Measurements from ENCODE around the gene SIGLEC6. TPM values are rescaled to one million over a fixed set of nuclear protein-coding genes. Genes with fewer than 3 reads are reported as not detected.
"Not testable (repeated sequence)": the region's sequence is repeated elsewhere in the genome, so short reads cannot be mapped to it uniquely, and the experiment has no call there.

The SIGLEC6 gene
- total RNA-seq, 2 donors from 2014 or later: 0.56 to 1.6 TPM

DNA sequence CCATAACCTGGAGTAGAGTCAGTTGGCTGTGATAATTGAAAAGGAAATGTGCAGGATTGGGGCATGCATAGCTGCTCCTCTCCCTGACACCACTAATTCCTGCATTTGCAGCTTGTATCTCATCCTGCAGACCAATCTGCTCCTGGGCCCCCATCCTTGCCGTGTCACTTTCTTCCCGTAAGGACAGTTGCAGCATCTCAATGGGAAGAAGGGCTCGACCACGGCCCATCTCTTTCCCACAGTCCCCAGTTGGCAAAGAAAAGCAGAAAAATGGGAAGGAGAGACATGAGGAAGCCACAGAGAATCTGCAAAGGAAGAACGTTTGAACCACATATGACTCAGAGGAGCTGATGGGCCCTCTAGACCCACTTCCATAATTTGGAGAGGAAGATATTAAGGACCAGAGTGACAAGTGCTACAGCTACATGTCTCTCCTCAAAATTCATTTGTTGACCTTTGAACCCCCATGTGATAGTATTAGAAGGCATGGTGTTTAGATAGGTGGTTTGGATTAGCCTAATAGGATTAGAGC, 28.1 kb downstream of the SIGLEC6 start:
- peaks cover 4% of the 10 kb centered on the region for H3K9me3 ChIP-seq
- DNase-seq (ENCODE audit: low spot score): no peak
- ATAC-seq (ENCODE audit: insufficient number of reproducible peaks, low FRiP score, low read depth): no peak
- no peak overlapping the region for H3K27ac ChIP-seq
- TF ChIP-seq, protein P1, sequence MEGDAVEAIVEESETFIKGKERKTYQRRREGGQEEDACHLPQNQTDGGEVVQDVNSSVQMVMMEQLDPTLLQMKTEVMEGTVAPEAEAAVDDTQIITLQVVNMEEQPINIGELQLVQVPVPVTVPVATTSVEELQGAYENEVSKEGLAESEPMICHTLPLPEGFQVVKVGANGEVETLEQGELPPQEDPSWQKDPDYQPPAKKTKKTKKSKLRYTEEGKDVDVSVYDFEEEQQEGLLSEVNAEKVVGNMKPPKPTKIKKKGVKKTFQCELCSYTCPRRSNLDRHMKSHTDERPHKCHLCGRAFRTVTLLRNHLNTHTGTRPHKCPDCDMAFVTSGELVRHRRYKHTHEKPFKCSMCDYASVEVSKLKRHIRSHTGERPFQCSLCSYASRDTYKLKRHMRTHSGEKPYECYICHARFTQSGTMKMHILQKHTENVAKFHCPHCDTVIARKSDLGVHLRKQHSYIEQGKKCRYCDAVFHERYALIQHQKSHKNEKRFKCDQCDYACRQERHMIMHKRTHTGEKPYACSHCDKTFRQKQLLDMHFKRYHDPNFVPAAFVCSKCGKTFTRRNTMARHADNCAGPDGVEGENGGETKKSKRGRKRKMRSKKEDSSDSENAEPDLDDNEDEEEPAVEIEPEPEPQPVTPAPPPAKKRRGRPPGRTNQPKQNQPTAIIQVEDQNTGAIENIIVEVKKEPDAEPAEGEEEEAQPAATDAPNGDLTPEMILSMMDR (IDR thresholded peaks at IDR 0.05): no peak
- H3K27me3 ChIP-seq (replicated peaks; ENCODE audit: insufficient read depth): no peaks in the 10 kb centered on the region
- no peaks in the 10 kb centered on the region for H3K4me1 ChIP-seq (ENCODE audit: control insufficient read depth in 1 of 2, low read depth in 2 of 2)
- no peak overlapping the region for H3K4me3 ChIP-seq
- H3K36me3 ChIP-seq: no peaks in the 10 kb centered on the region

DNA sequence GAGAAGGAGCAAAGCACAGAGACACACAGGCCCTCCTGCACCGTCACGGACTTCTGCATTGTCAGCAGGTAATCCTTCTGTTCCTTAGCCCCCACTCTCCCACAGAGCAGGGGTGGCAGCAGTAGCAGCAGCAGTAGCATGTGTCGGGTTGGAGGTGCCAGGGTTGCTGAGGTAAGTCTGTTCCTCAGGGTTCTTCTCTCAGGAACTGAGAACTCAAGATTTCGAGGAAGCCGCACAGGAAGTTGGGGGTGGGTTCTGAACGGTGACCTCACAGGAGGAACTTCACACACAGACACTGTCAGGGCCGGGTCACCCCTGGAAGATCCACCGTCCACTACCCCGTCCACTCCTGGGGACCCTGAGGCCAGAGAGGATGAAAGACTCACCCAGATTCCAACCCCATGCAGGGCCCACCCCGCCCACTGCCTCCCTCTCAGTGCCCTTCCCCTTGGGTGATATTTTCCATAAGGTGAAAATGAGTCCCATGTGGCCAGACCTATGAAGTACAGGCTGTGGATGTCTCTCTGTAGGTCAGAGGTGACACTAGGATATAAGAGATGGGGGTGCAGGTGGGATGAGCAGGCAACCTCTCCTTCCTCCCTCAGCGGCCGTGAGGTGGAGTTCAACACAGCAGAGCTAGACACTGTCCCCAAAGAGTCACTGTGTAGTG, 29.7 kb downstream of the SIGLEC6 start, which contains the start of gene SIGLEC12:
SIGLEC12 (minus strand) TSS at position 207 of the 670 bp plus-strand sequence; CDS start at position 140, 67 bp downstream.
- Histone ChIP-seq H3K27ac (no peak within 1 kb of the TSS), H3K27me3 (replicated peaks; ENCODE audit: insufficient read depth) (no peaks in the 10 kb centered on the region), H3K4me1 (ENCODE audit: control insufficient read depth in 1 of 2, low read depth in 2 of 2) (no peaks in the 10 kb centered on the region), H3K36me3 (no peaks in the 10 kb centered on the region), H3K4me3 (no peak within 1 kb of the TSS), H3K9me3 (peaks cover 4% of the 10 kb centered on the region)
- ATAC-seq (ENCODE audit: insufficient number of reproducible peaks, low FRiP score, low read depth) (no peak), DNase-seq (ENCODE audit: low spot score) (no peak)
- TF ChIP-seq, protein P1 (IDR thresholded peaks at IDR 0.05): no peak

DNA sequence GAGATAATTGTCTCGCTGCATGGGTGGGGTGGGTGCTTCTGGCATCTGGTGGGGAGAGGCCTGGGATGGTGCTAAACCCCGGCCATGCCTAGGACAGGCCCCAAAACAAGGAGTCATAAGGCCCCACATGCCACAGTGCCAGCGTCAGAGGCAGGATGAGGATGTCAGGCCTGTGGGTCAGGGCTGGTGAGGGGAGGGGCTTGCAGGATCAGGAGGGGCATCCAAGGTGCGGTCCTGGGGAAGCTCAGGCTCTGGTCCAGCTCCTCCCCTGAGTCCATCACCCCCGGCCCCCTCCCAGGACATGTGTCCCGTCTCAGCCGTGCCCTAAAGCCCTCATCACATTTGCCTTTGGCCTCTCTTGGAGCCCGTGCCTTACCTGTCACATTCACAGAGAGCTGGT, 30.5 kb downstream of the SIGLEC6 start:
- not testable (repeated sequence) for H3K27me3 ChIP-seq (replicated peaks; ENCODE audit: insufficient read depth); H3K9me3 ChIP-seq; H3K4me1 ChIP-seq (ENCODE audit: control insufficient read depth in 1 of 2, low read depth in 2 of 2); DNase-seq (ENCODE audit: low spot score); H3K27ac ChIP-seq; H3K4me3 ChIP-seq; ATAC-seq (ENCODE audit: insufficient number of reproducible peaks, low FRiP score, low read depth); H3K36me3 ChIP-seq

DNA sequence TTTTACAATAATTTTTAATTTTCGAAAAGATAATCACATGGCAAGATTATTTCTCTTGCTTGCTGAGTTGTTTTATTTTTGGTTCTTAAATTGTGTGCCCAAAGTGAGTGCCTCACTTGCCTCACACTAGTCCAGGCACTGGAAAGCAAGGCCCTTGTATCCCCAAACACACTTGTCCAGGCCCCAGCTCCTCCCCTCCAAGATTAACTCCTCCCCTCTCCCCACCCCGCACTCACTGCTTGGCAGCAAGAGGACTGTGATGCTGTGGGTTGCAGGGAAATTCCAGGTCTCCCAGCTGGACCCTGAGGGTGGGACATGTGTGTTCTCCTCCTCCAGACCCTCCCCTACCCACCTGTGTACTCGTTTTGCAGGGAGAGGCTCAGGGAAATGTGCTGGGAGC, 33.8 kb downstream of the SIGLEC6 start:
- H3K9me3 ChIP-seq: no peaks in the 10 kb centered on the region
- H3K36me3 ChIP-seq: no peaks in the 10 kb centered on the region
- no peak for DNase-seq (ENCODE audit: low spot score)

DNA sequence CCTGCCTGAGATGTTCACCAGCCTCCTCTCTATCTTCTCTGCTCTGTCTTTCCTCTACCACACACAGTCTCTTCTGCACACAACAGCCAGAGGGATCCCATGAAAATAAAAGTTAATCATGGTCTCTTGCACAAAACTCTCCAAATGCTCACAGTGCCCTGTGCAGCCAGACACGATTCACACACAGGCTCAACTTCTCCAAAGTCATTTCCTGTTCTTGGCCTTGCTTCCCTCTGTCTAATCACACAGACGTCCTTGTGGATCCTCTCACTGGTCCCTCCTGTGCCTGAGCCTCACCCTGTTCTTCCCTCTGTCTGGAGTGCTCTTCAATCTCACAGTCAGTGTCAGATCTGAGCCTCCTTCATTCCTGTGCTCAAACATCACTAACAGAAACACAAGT, 37.7 kb downstream of the SIGLEC6 start:
- Histone ChIP-seq H3K27ac (no peak overlapping the region), H3K9me3 (no peaks in the 10 kb centered on the region), H3K36me3 (no peaks in the 10 kb centered on the region), H3K4me1 (ENCODE audit: control insufficient read depth in 1 of 2, low read depth in 2 of 2) (no peaks in the 10 kb centered on the region), H3K4me3 (no peak overlapping the region), H3K27me3 (replicated peaks; ENCODE audit: insufficient read depth) (no peaks in the 10 kb centered on the region)
- DNase-seq (ENCODE audit: low spot score) (no peak), ATAC-seq (ENCODE audit: insufficient number of reproducible peaks, low FRiP score, low read depth) (no peak)
- TF ChIP-seq, protein P1 (IDR thresholded peaks at IDR 0.05): no peak

More for the DNA sequence above, 33.8 kb downstream of the SIGLEC6 start:
- TF ChIP-seq, protein P1 (IDR thresholded peaks at IDR 0.05): no peak
- Histone ChIP-seq H3K27ac (no peak overlapping the region), H3K4me1 (ENCODE audit: control insufficient read depth in 1 of 2, low read depth in 2 of 2) (no peaks in the 10 kb centered on the region), H3K4me3 (no peak overlapping the region), H3K27me3 (replicated peaks; ENCODE audit: insufficient read depth) (no peaks in the 10 kb centered on the region)
- no peak for ATAC-seq (ENCODE audit: insufficient number of reproducible peaks, low FRiP score, low read depth)

Data from thoracic aorta (tissue), 2 donors.